GM12864 (cell line): ENCODE results near the gene SAMD9.
"Not testable (repeated sequence)": the region's sequence is repeated elsewhere in the genome, so short reads cannot be mapped to it uniquely, and the experiment has no call there.

Source experiments
- DNase-seq: peaks from one replicate; pipeline ENCODE4 v3.0.0-alpha.2; 2011; ENCODE audit warnings: low read depth
- H3K4me3 ChIP-seq: 2 replicates; pipeline ENCODE4 v1.5.1; 2011; ENCODE audit warnings: mild to moderate bottlenecking, low read depth, low read length, control low read depth
- TF ChIP-seq, protein P1 (sequence below): IDR thresholded peaks from 2 replicates; pipeline ENCODE4 v1.5.1; 2011; ENCODE audit warnings: low read depth, mild to moderate bottlenecking, moderate library complexity, low read length, control low read depth, inconsistent platforms; ENCODE audit errors: missing control alignments

Gene SAMD9

GRCh38 chr7:93142127-93142526 is 24.3 kb upstream of the SAMD9 start:
- DNase-seq: no peak
- H3K4me3 ChIP-seq: no peak overlapping the region
- TF ChIP-seq, protein P1, sequence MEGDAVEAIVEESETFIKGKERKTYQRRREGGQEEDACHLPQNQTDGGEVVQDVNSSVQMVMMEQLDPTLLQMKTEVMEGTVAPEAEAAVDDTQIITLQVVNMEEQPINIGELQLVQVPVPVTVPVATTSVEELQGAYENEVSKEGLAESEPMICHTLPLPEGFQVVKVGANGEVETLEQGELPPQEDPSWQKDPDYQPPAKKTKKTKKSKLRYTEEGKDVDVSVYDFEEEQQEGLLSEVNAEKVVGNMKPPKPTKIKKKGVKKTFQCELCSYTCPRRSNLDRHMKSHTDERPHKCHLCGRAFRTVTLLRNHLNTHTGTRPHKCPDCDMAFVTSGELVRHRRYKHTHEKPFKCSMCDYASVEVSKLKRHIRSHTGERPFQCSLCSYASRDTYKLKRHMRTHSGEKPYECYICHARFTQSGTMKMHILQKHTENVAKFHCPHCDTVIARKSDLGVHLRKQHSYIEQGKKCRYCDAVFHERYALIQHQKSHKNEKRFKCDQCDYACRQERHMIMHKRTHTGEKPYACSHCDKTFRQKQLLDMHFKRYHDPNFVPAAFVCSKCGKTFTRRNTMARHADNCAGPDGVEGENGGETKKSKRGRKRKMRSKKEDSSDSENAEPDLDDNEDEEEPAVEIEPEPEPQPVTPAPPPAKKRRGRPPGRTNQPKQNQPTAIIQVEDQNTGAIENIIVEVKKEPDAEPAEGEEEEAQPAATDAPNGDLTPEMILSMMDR: no peak

- no peak overlapping the region for H3K4me3 ChIP-seq
- TF ChIP-seq, protein P1: no peak
- DNase-seq: no peak
These were observed 22.9 kb upstream of the SAMD9 start for GRCh38 chr7:93140582-93141191.

DNA sequence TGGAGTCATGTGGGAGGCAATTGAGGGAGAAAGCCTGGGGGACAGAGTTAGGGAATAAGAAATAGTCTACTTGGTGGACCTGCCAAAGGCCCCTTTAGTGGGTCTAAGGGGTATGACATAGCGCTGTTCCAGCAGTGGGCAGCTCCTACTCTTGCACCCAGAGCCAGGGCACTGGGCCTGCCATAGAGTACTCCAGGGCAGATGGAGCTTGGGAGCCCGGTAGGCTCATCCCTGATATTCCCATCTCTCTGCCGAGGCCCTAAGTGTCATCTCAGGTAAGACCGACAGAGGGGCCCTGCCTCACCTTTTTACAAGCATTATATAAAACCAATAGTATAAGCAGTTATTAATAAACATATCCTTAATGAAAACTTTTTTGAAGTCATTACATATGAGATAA is 20.8 kb upstream of the SAMD9 start:
- TF ChIP-seq, protein P1: no peak
- DNase-seq: no peak
- no peak overlapping the region for H3K4me3 ChIP-seq

- no peak for DNase-seq
- H3K4me3 ChIP-seq: no peak overlapping the region
These were observed 15.2 kb upstream of the SAMD9 start for GRCh38 chr7:93133005-93133404.

GRCh38 chr7:93132216-93132615 is 14.4 kb upstream of the SAMD9 start:
- H3K4me3 ChIP-seq: no peak overlapping the region
- TF ChIP-seq, protein P1: no peak
- DNase-seq: no peak

More at GRCh38 chr7:93133005-93133404, 15.2 kb upstream of the SAMD9 start:
- TF ChIP-seq, protein P1: no peak

DNA sequence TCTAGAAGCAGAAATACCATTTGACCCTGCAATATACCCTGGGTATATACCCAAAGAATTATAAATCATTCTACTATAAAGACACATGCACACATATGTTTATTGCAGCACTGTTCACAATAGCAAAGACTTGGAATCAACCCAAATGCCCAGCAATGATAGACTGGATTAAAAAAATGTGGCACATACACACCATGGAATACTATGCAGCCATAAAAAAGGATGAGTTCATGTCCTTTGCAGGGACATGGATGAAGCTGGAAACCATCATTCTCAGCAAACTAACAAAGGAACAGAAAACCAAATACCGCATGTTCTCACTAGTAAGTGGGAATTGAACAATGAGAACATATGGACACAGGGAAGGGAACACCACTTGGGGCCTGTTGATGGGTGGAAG is 9.2 kb upstream of the SAMD9 start:
- not testable (repeated sequence) for H3K4me3 ChIP-seq, DNase-seq

DNA sequence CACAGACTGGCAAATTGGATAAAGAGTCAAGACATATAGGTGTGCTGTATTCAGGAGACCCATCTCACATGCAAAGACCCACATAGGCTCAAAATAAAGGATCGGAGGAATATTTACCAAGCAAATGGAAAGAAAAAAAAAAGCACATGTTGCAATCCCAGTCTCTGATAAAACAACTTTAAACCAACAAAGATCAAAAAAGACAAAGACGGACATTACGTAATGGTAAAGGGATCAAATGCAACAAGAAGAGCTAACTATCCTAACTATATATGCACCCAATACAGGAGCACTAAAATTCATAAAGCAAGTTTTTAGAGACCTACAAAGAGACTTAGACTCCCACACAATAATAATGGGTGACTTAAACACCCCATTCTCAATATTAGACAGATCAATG is 5.8 kb upstream of the SAMD9 start:
- not testable (repeated sequence) for DNase-seq, H3K4me3 ChIP-seq

GRCh38 chr7:93120592-93121549 is 3.1 kb upstream of the SAMD9 start:
- no peak for DNase-seq
- no peak overlapping the region for H3K4me3 ChIP-seq
- TF ChIP-seq, protein P1: no peak
